Lung (tissue), 12 donors: ENCODE measurements around the gene CCER1. TPM values are rescaled to one million over a fixed set of nuclear protein-coding genes. Genes with fewer than 3 reads are reported as not detected.

Experiments used
- ATAC-seq: fragments of 200-7000 bp; cut with Tn5 transposase; one replicate; pipeline ENCODE4 v1.9.1; 2020; ENCODE audit warnings: moderate number of reproducible peaks; ENCODE audit not compliant: insufficient read depth, low FRiP score
- DNase-seq, 3 donors: peaks; one replicate each; pipeline ENCODE4 v3.0.0-alpha.2; 2013 to 2017
- H3K27ac ChIP-seq, 2 donors: one replicate each; pipeline ENCODE4 v1.5.1; 2013; ENCODE audit warnings: mild to moderate bottlenecking in 2 of 2, moderate library complexity in 2 of 2, control low read depth in 1 of 2, inconsistent platforms in 1 of 2, low read depth in 1 of 2, low read length in 1 of 2
- H3K27me3 ChIP-seq, 3 donors: one replicate each; pipeline ENCODE4 v1.5.1; 2013; ENCODE audit warnings: low read length in 2 of 3; ENCODE audit not compliant: control insufficient read depth in 3 of 3, insufficient read depth in 3 of 3
- H3K36me3 ChIP-seq, 4 donors: one replicate each; pipeline ENCODE4 v1.5.1; 2013; ENCODE audit warnings: low read length in 4 of 4, mild to moderate bottlenecking in 1 of 4, moderate library complexity in 1 of 4; ENCODE audit not compliant: control insufficient read depth in 4 of 4, insufficient read depth in 4 of 4
- H3K4me1 ChIP-seq, 5 donors: one replicate each; pipeline ENCODE4 v1.5.1; 2013; ENCODE audit warnings: low read length in 5 of 5, mild to moderate bottlenecking in 2 of 5, moderate library complexity in 1 of 5; ENCODE audit not compliant: control insufficient read depth in 5 of 5, insufficient read depth in 5 of 5
- H3K4me3 ChIP-seq: one replicate; pipeline ENCODE4 v1.5.1; 2013; ENCODE audit warnings: mild to moderate bottlenecking, control low read depth, moderate library complexity
- H3K9ac ChIP-seq, 2 donors: one replicate each; pipeline ENCODE4 v1.5.1; 2013; ENCODE audit warnings: low read length in 2 of 2, control low read depth in 1 of 2; ENCODE audit not compliant: insufficient read depth in 1 of 2
- H3K9me3 ChIP-seq, 4 donors: one replicate each; pipeline ENCODE4 v1.5.1; 2013; ENCODE audit warnings: low read length in 3 of 4, mild to moderate bottlenecking in 1 of 4, moderate library complexity in 1 of 4; ENCODE audit not compliant: control insufficient read depth in 4 of 4, insufficient read depth in 3 of 4
- CTCF ChIP-seq: IDR thresholded peaks from 2 replicates; pipeline ENCODE4 v1.5.1; 2012; ENCODE audit warnings: mild to moderate bottlenecking; ENCODE audit errors: control extremely low read depth, extremely low read depth
- WGBS, 2 donors: extraction: QIAGEN DNeasy Blood & Tissue Kit; methylation state at CpG; one replicate each; pipeline ENCODE4 v1.1.7; 2013; 5-methylcytosine and 5-hydroxymethylcytosine counted together
- polyA plus RNA-seq, 2 donors: library from polyadenylated mRNA; stranded (reverse); fragments of 200-250 nt; gene quantifications; one replicate each; pipeline ENCODE4 v1.2.1, GENCODE V29; 2013
- total RNA-seq, 2 donors: library from RNA; depleted of rRNA in 1 of 2; stranded (reverse); fragments of >200 nt in 1 of 2; gene quantifications; one replicate each; pipeline ENCODE4 v1.2.1, GENCODE V29; 2014 to 2021
- donor health status: control.
- donor health status: control.
- donor health status: Bipolar disorder and iron deficiency.
- donor health status: healthy.
- donor health status: DM: yes; HTN: yes; CAD: no.

The CCER1 gene
- total and polyA plus RNA-seq, 4 donors: not detected

GRCh38 chr12:90970911-90971310 lies 15.9 kb upstream of the CCER1 start:
- no peak overlapping the region for H3K27ac ChIP-seq
- no peak for TF ChIP-seq CTCF
- H3K36me3 ChIP-seq: no peaks in the 10 kb centered on the region
- no peak overlapping the region for H3K4me3 ChIP-seq
- H3K27me3 ChIP-seq: no peaks in the 10 kb centered on the region
- ATAC-seq (no peak), DNase-seq (no peak)
- no peak overlapping the region for H3K9ac ChIP-seq
- no peaks in the 10 kb centered on the region for H3K4me1 ChIP-seq
- no peaks in the 10 kb centered on the region for H3K9me3 ChIP-seq

GRCh38 chr12:90970471-90970870 lies 15.5 kb upstream of the CCER1 start:
- H3K9me3 ChIP-seq: no peaks in the 10 kb centered on the region
- DNase-seq (no peak), ATAC-seq (no peak)
- no peaks in the 10 kb centered on the region for H3K36me3 ChIP-seq
- H3K9ac ChIP-seq: no peak overlapping the region
- no peaks in the 10 kb centered on the region for H3K4me1 ChIP-seq
- H3K27me3 ChIP-seq: no peaks in the 10 kb centered on the region
- no peak overlapping the region for H3K4me3 ChIP-seq
- no peak for TF ChIP-seq CTCF
- no peak overlapping the region for H3K27ac ChIP-seq

GRCh38 chr12:90969851-90970250 lies 14.9 kb upstream of the CCER1 start:
- no peaks in the 10 kb centered on the region for H3K9me3 ChIP-seq
- 86 to 92% methylated on average over 2 of the region's 2 CpGs for WGBS, 2 donors
- ATAC-seq: no peak
- no peaks in the 10 kb centered on the region for H3K4me1 ChIP-seq
- no peak for TF ChIP-seq CTCF
- no peak overlapping the region for H3K27ac ChIP-seq
- H3K9ac ChIP-seq: no peak overlapping the region
- no peaks in the 10 kb centered on the region for H3K36me3 ChIP-seq
- no peaks in the 10 kb centered on the region for H3K27me3 ChIP-seq
- H3K4me3 ChIP-seq: no peak overlapping the region
- DNase-seq: no peak

GRCh38 chr12:90969346-90969745 lies 14.4 kb upstream of the CCER1 start:
- no peak overlapping the region for H3K4me3 ChIP-seq
- ATAC-seq (no peak), DNase-seq (no peak)
- WGBS, 2 donors: 0 to 55% methylated on average over 1 of the region's 1 CpG
- H3K9me3 ChIP-seq: no peaks in the 10 kb centered on the region
- no peaks in the 10 kb centered on the region for H3K4me1 ChIP-seq
- no peak for TF ChIP-seq CTCF
- H3K9ac ChIP-seq: no peak overlapping the region
- no peak overlapping the region for H3K27ac ChIP-seq
- no peaks in the 10 kb centered on the region for H3K36me3 ChIP-seq
- H3K27me3 ChIP-seq: no peaks in the 10 kb centered on the region
